ENCODE results near the gene VAPB.

- TF ChIP-seq EZH2phosphoT487 (IDR thresholded peaks at IDR 0.05; ENCODE audit: insufficient read depth, low read depth): no peak
- TF ChIP-seq EZH2 (IDR thresholded peaks at IDR 0.05; ENCODE audit: insufficient read depth, poor library complexity, severe bottlenecking): no peak
Measured at GRCh38 chr20:58375759-58376352, 13.2 kb upstream of the VAPB start.

Data from GM23248 (cell line).